Stomach smooth muscle (tissue), 2 donors: ENCODE data around the gene SFXN1.

ENCODE experiments used
- H3K27ac ChIP-seq: one replicate; pipeline ENCODE4 v1.7.0; 2013; ENCODE audit warnings: mild to moderate bottlenecking, low read length, inconsistent platforms
- H3K27me3 ChIP-seq, 2 donors: one replicate each; pipeline ENCODE4 v1.7.0; 2013; ENCODE audit warnings: low read length in 2 of 2; ENCODE audit not compliant: insufficient read depth in 2 of 2, control insufficient read depth in 1 of 2
- H3K36me3 ChIP-seq, 2 donors: one replicate each; pipeline ENCODE4 v1.7.0; 2013; ENCODE audit warnings: low read length in 2 of 2; ENCODE audit not compliant: control insufficient read depth in 2 of 2, insufficient read depth in 2 of 2
- H3K4me1 ChIP-seq: one replicate; pipeline ENCODE4 v1.7.0; 2013; ENCODE audit warnings: low read length; ENCODE audit not compliant: control insufficient read depth, insufficient read depth
- H3K4me3 ChIP-seq, 2 donors: one replicate each; pipeline ENCODE4 v1.7.0; 2013; ENCODE audit warnings: low read length in 2 of 2
- H3K9ac ChIP-seq, 2 donors: one replicate each; pipeline ENCODE4 v1.7.0; 2013; ENCODE audit warnings: low read length in 2 of 2, mild to moderate bottlenecking in 1 of 2
- H3K9me3 ChIP-seq, 2 donors: one replicate each; pipeline ENCODE4 v1.7.0; 2013; ENCODE audit warnings: low read length in 2 of 2; ENCODE audit not compliant: control insufficient read depth in 2 of 2
- donor health status: healthy.
- donor health status: Pancreatic carcinoma.

The SFXN1 gene

GRCh38 chr5:175572886-175573285 lies 94.5 kb downstream of the SFXN1 start:
- Histone ChIP-seq H3K9ac (no peak overlapping the region), H3K36me3 (no peaks in the 10 kb centered on the region), H3K27me3 (peaks cover 5 to 13% of the 10 kb centered on the region in 2 donors), H3K4me3 (no peak overlapping the region), H3K9me3 (peaks cover 0 to 5% of the 10 kb centered on the region in 2 donors), H3K4me1 (no peaks in the 10 kb centered on the region), H3K27ac (no peak overlapping the region)

GRCh38 chr5:175573493-175574269 lies 95.3 kb downstream of the SFXN1 start:
- Histone ChIP-seq H3K27ac (no peak overlapping the region), H3K27me3 (peaks cover 5 to 16% of the 10 kb centered on the region in 2 donors), H3K9ac (no peak overlapping the region), H3K4me3 (no peak overlapping the region), H3K4me1 (no peaks in the 10 kb centered on the region), H3K9me3 (peaks cover 0 to 5% of the 10 kb centered on the region in 2 donors), H3K36me3 (no peaks in the 10 kb centered on the region)

GRCh38 chr5:175575301-175575700 lies 96.9 kb downstream of the SFXN1 start:
- H3K9me3 ChIP-seq: peaks cover 0 to 4% of the 10 kb centered on the region in 2 donors
- H3K9ac ChIP-seq: no peak overlapping the region
- H3K27ac ChIP-seq: no peak overlapping the region
- H3K27me3 ChIP-seq: peaks cover 5 to 14% of the 10 kb centered on the region in 2 donors
- no peak overlapping the region for H3K4me3 ChIP-seq
- no peaks in the 10 kb centered on the region for H3K36me3 ChIP-seq
- H3K4me1 ChIP-seq: no peaks in the 10 kb centered on the region

GRCh38 chr5:175576096-175576495 lies 97.7 kb downstream of the SFXN1 start:
- H3K27me3 ChIP-seq: peaks cover 5 to 14% of the 10 kb centered on the region in 2 donors
- H3K27ac ChIP-seq: no peak overlapping the region
- no peak overlapping the region for H3K9ac ChIP-seq
- H3K9me3 ChIP-seq: no peaks in the 10 kb centered on the region
- H3K36me3 ChIP-seq: no peaks in the 10 kb centered on the region
- H3K4me3 ChIP-seq: no peak overlapping the region
- no peaks in the 10 kb centered on the region for H3K4me1 ChIP-seq

- H3K27me3 ChIP-seq: peaks cover 5 to 14% of the 10 kb centered on the region in 2 donors
- H3K9ac ChIP-seq: no peak overlapping the region
These were observed 98.2 kb downstream of the SFXN1 start for GRCh38 chr5:175576591-175576990.

More at GRCh38 chr5:175576591-175576990, 98.2 kb downstream of the SFXN1 start:
- no peak overlapping the region for H3K4me3 ChIP-seq
- no peaks in the 10 kb centered on the region for H3K36me3 ChIP-seq
- H3K27ac ChIP-seq: no peak overlapping the region
- no peaks in the 10 kb centered on the region for H3K4me1 ChIP-seq
- H3K9me3 ChIP-seq: no peaks in the 10 kb centered on the region
